ENCODE results near the gene AZU1. TPM values are rescaled to one million over a fixed set of nuclear protein-coding genes. Genes with fewer than 3 reads are reported as not detected.
A peak's percentile ranks its signal among the peaks of the same experiment; 100 is the strongest.

AZU1 gene
- total RNA-seq, 1 donor from 2014 or later = 0.41 TPM

DNA sequence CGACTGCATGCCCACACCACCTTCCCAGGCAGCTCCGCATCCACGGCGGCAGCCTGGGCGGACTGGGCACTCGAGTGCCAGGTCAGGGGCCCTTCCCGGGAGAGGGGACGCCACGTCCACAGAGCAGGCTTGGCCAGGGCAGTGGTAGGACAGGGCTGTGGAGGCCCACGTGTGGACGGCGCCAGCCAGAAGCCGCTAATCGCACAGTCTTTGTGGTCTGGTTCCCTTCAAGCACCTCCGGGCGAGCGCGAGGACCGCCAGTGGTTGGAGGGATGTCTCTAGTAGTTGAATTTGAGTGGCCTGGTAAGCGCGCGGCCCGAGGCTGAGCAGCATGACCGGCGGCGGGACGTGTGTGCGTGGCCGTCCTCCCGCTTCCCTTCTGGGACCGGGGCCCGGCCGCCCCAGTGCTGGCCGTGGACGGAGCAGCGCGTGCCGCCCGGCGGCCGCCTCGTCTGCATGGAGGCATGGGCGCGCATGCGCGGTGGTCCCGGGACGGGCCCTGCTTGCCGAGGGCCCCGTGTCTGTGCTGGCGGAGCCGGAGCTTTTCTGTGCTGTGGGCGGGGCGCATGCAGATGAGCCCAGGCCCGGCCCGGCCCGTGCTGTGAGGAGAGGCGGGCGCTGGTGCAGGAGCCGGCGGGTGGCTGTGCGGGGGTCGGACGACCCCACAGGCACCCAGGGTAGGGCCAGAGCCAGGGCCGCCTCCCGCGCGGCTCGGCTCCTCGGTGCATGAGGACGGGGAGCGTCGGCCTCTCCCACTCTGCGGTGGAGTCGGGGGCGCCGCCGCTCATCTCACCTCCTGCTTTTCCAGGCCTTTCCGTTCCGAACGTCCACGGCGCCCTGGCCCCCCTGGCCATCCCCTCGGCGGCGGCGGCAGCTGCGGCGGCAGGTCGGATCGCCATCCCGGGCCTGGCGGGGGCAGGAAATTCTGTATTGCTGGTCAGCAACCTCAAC is 21.8 kb upstream of the AZU1 start:
- Mint-ChIP-seq H3K9me3 (no peaks in the 10 kb centered on the region), H3K27ac (no peak overlapping the region), H3K27me3 (no peaks in the 10 kb centered on the region), H3K4me1 (ENCODE audit: unreplicated experiment) (peaks cover 18% of the 10 kb centered on the region), H3K36me3 (peaks cover 18% of the 10 kb centered on the region), H3K4me3 (no peak overlapping the region)
- TF ChIP-seq, protein P1, sequence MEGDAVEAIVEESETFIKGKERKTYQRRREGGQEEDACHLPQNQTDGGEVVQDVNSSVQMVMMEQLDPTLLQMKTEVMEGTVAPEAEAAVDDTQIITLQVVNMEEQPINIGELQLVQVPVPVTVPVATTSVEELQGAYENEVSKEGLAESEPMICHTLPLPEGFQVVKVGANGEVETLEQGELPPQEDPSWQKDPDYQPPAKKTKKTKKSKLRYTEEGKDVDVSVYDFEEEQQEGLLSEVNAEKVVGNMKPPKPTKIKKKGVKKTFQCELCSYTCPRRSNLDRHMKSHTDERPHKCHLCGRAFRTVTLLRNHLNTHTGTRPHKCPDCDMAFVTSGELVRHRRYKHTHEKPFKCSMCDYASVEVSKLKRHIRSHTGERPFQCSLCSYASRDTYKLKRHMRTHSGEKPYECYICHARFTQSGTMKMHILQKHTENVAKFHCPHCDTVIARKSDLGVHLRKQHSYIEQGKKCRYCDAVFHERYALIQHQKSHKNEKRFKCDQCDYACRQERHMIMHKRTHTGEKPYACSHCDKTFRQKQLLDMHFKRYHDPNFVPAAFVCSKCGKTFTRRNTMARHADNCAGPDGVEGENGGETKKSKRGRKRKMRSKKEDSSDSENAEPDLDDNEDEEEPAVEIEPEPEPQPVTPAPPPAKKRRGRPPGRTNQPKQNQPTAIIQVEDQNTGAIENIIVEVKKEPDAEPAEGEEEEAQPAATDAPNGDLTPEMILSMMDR (conservative IDR thresholded peaks at IDR 0.05) = no peak
- peak; percentile 68 for DNase-seq (ENCODE audit: extremely low spot score, unreplicated experiment)

DNA sequence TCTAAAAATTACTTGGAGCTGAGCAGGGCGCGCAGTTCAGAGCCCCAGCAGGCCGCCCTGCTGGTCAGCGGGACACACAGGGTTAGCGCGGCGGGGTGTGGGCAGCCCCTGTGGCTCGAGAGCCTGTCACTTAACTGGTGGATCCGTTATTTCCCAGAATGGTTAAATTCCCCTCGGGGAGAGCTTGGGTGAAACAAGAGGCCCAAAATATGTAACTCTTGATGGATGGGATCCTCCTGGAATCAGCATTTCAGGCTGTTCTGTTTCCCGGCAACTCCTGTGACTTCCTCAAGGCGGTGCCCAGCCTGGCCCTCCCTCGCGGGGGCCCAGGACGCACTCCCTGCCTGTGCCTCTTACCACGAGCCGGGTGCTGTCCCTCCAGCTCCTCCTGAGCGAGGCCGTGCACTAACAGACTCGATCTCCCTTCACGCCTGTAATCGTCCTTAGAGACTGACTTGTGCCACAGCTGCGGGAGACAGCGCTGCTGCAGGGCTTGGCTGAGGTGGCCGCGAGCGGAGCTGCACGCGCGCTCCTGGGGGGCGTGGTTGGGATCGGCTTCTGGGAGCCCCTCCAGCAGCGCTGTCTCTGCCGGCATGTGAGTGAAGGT is 20.7 kb upstream of the AZU1 start:
- peak; percentile 70 for DNase-seq (ENCODE audit: extremely low spot score, unreplicated experiment)
- H3K27me3 Mint-ChIP-seq = no peaks in the 10 kb centered on the region
- TF ChIP-seq, protein P1 (conservative IDR thresholded peaks at IDR 0.05) = no peak
- H3K9me3 Mint-ChIP-seq = no peaks in the 10 kb centered on the region
- H3K27ac Mint-ChIP-seq = peak overlapping the region; percentile 76
- H3K4me1 Mint-ChIP-seq (ENCODE audit: unreplicated experiment) = peaks cover 18% of the 10 kb centered on the region
- H3K4me3 Mint-ChIP-seq = peak overlapping the region; percentile 40
- H3K36me3 Mint-ChIP-seq = peaks cover 22% of the 10 kb centered on the region

GRCh38 chr19:807627-808422 is 19.8 kb upstream of the AZU1 start:
- no peak for DNase-seq (ENCODE audit: extremely low spot score, unreplicated experiment)
- H3K27ac Mint-ChIP-seq = peak overlapping the region; percentile 76
- TF ChIP-seq, protein P1 (conservative IDR thresholded peaks at IDR 0.05) = no peak
- peaks cover 14% of the 10 kb centered on the region for H3K4me1 Mint-ChIP-seq (ENCODE audit: unreplicated experiment)
- peaks cover 17% of the 10 kb centered on the region for H3K36me3 Mint-ChIP-seq
- H3K4me3 Mint-ChIP-seq = peak overlapping the region; percentile 40
- no peaks in the 10 kb centered on the region for H3K27me3 Mint-ChIP-seq
- H3K9me3 Mint-ChIP-seq = no peaks in the 10 kb centered on the region

GRCh38 chr19:808423-808775 is 19.2 kb upstream of the AZU1 start:
- no peak for DNase-seq (ENCODE audit: extremely low spot score, unreplicated experiment)
- peaks cover 17% of the 10 kb centered on the region for H3K36me3 Mint-ChIP-seq
- TF ChIP-seq, protein P1 (conservative IDR thresholded peaks at IDR 0.05) = no peak
- no peaks in the 10 kb centered on the region for H3K9me3 Mint-ChIP-seq
- H3K27me3 Mint-ChIP-seq = no peaks in the 10 kb centered on the region
- no peak overlapping the region for H3K27ac Mint-ChIP-seq
- no peak overlapping the region for H3K4me3 Mint-ChIP-seq
- H3K4me1 Mint-ChIP-seq (ENCODE audit: unreplicated experiment) = peaks cover 8% of the 10 kb centered on the region

GRCh38 chr19:810077-810855 is 17.4 kb upstream of the AZU1 start:
- Mint-ChIP-seq H3K4me1 (ENCODE audit: unreplicated experiment) (peaks cover 6% of the 10 kb centered on the region), H3K27ac (peak overlapping the region; percentile 34), H3K4me3 (peak overlapping the region; percentile 14), H3K36me3 (peaks cover 17% of the 10 kb centered on the region), H3K9me3 (no peaks in the 10 kb centered on the region), H3K27me3 (no peaks in the 10 kb centered on the region)
- DNase-seq (ENCODE audit: extremely low spot score, unreplicated experiment) = no peak
- TF ChIP-seq, protein P1 (conservative IDR thresholded peaks at IDR 0.05) = no peak
